HG02981 (cell line): ENCODE measurements around the gene ETF1.
"Not testable (repeated sequence)": the region's sequence is repeated elsewhere in the genome, so short reads cannot be mapped to it uniquely, and the experiment has no call there.

Experiments used
- ATAC-seq: cut with Tn5 transposase; IDR thresholded peaks from one replicate; pipeline ENCODE4 v1.9.1; 2021; ENCODE audit warnings: mild to moderate bottlenecking, moderate library complexity; ENCODE audit not compliant: unreplicated experiment

ETF1 gene

GRCh38 chr5:138491669-138492559, 51.1 kb downstream of the ETF1 start:
- peak; percentile 99 for ATAC-seq

- no peak for ATAC-seq
Measured at GRCh38 chr5:138491284-138491648, 51.8 kb downstream of the ETF1 start.

- ATAC-seq = no peak
Measured at GRCh38 chr5:138490648-138491283, 52.3 kb downstream of the ETF1 start.

DNA sequence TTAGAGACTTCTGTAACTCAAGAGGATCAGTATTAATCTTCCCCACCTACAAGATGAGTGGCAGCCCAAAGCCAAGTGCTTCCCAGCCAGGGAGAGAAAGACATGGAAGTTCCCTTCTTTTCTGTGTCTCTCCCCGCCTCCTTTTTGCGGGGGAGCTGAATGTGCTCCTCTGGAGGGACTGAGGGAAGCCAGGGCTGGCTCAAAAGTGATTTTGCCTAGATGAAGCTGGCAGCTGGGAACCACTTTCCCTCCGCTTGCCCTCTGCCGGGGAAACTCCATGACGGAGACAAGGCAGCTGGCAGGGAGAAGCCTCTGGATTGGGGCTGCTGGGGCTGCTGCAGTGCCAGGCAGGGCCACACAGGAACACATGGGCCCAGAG, 53.4 kb downstream of the ETF1 start:
- no peak for ATAC-seq

- no peak for ATAC-seq
Measured at GRCh38 chr5:138488481-138488945, 54.5 kb downstream of the ETF1 start.

DNA sequence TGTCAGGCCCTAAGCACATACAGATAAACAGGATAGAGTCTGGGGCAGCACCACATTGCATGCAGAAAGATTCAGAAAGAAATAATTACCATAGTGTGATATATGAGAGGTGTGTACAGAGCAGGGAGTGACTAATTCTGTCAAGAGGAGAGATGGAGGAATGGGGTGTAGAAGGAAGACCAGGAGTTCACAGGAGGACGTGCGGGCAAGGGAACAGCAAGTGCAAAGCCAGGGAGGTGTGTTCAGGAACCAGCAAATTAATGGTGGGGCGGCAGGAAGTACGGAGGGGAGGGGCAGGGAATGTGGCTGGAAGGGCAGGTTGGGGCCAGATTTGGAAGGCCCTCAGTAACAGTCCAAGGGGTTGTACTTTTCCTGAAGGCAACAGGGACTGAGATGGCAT, 60.4 kb downstream of the ETF1 start:
- ATAC-seq = no peak

DNA sequence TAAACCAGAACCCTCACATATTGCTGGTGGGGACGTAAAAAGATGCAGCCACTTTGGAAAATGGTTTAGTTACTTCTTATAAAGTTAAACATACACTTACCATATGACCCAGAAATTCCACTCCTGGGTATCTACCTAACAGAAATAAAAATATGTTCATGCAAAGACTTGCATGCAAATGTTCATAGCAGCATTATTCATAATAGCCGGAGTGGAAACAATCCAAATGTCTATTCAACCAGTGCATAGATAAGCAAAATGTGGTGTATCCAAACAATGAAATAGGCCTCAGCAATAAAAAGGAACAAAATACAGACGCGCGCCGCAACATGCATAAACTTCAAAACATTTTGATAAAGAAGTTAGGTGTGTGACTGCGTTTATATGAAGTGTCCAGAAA, 66.1 kb downstream of the ETF1 start:
- no peak for ATAC-seq

DNA sequence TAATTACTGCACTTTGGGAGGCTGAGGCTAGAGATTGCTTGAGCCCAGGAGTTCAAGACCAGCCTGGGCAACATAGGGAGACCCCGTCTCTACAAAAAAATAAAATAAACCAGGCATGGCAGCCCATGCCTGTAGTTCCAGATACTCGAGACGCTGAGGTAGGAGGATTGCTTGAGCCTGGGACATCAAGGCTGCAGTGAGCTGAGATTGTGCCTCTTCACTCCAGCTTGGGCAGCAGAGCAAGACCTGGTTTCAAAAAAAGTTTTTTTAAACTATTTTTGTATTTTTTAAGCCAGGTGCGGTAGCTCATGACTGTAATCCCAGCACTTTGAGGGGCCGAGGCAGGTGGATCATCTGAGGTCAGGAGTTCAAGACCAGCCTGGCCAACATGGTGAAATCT, 69.9 kb downstream of the ETF1 start:
- not testable (repeated sequence) for ATAC-seq

- no peak for ATAC-seq
Measured at GRCh38 chr5:138472353-138472752, 70.7 kb downstream of the ETF1 start.

- ATAC-seq = no peak
Measured at GRCh38 chr5:138471052-138471361, 72.0 kb downstream of the ETF1 start.

- ATAC-seq = no peak
Measured at GRCh38 chr5:138470322-138471051, 72.5 kb downstream of the ETF1 start.

GRCh38 chr5:138469540-138470321, 73.3 kb downstream of the ETF1 start:
- ATAC-seq = no peak

GRCh38 chr5:138468966-138469539, 74.0 kb downstream of the ETF1 start:
- no peak for ATAC-seq

- ATAC-seq = no peak
Measured at GRCh38 chr5:138468133-138468965, 74.7 kb downstream of the ETF1 start.

DNA sequence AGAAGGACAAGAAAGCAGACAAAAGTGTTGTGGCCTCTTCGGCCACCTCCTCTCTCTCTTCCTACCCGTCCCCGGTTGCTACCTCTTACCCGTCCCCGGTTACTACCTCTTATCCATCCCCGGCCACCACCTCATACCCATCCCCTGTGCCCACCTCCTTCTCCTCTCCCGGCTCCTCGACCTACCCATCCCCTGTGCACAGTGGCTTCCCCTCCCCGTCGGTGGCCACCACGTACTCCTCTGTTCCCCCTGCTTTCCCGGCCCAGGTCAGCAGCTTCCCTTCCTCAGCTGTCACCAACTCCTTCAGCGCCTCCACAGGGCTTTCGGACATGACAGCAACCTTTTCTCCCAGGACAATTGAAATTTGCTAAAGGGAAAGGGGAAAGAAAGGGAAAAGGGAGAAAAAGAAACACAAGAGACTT, 75.3 kb downstream of the ETF1 start:
- no peak for ATAC-seq

- ATAC-seq = no peak
Measured at GRCh38 chr5:138466900-138467710, 75.9 kb downstream of the ETF1 start.

DNA sequence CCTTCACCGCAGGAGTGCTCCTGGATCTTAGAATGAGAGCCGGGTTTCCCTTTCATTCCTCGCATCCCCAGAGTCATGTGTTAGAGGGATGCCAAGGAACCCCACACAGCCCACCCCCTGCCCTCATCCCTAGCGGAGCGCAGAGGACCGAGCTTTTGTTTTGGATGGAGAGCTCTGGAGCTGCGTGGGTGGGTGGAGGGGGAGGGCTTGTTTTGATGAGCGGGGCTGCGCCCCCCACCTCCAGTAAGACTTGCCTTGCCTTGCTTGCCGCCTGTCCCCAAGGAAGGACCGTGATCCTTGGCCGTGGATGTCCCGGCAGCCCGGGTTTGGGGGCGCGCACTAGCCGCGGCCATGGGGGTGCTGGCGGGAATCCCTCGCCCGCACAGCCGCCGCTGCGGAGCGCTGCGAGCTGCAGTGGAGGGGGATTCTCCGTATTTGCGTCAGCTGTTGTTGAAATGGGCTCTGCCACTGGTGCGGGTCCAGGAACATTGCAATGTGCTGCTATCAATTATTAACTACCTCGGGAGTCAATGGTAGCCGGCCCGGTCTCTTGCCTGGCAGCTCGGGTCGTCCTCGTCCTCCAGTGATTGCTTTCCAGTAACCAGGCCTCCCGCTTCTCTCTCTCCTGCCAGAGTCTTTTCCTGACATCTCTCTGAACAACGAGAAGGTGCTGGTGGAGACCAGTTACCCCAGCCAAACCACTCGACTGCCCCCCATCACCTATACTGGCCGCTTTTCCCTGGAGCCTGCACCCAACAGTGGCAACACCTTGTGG, 76.7 kb downstream of the ETF1 start:
- ATAC-seq = no peak
